Mesenchymal stem cell (in vitro differentiated cells and primary cell): ENCODE measurements around the gene KRT75.

Source experiments
- DNase-seq: peaks from one replicate; pipeline ENCODE4 v3.0.0-alpha.2; 2013
- H2AFZ ChIP-seq: one replicate; pipeline ENCODE4 v1.6.1; 2013; ENCODE audit warnings: low read depth, mild to moderate bottlenecking, control low read depth, inconsistent platforms, low read length, moderate library complexity
- H2AK5ac ChIP-seq: 2 replicates; pipeline ENCODE4 v1.6.1; 2013; ENCODE audit warnings: low read length, moderate library complexity, mild to moderate bottlenecking, inconsistent platforms; ENCODE audit not compliant: severe bottlenecking
- H2BK120ac ChIP-seq: one replicate; pipeline ENCODE4 v1.6.1; 2013; ENCODE audit warnings: low read depth, mild to moderate bottlenecking, inconsistent platforms, low read length, moderate library complexity
- H2BK12ac ChIP-seq, 2 experiments: one replicate each; pipeline ENCODE4 v1.6.1; 2013; ENCODE audit warnings: inconsistent platforms in 2 of 2, low read length in 2 of 2, mild to moderate bottlenecking in 2 of 2, moderate library complexity in 2 of 2, control low read depth in 1 of 2
- H2BK15ac ChIP-seq: one replicate; pipeline ENCODE4 v1.6.1; 2013; ENCODE audit warnings: mild to moderate bottlenecking, low read depth, inconsistent platforms; ENCODE audit not compliant: poor library complexity, severe bottlenecking
- H2BK5ac ChIP-seq: 2 replicates; pipeline ENCODE4 v1.6.1; 2013; ENCODE audit warnings: low read depth, mild to moderate bottlenecking, low read length, control low read depth, inconsistent platforms; ENCODE audit not compliant: poor library complexity, severe bottlenecking
- H3K14ac ChIP-seq, 2 experiments: one replicate each; pipeline ENCODE4 v1.6.1; 2013; ENCODE audit warnings: inconsistent platforms in 2 of 2, low read length in 2 of 2, control low read depth in 1 of 2, mild to moderate bottlenecking in 1 of 2, moderate library complexity in 1 of 2
- H3K18ac ChIP-seq, 2 experiments: one replicate each; pipeline ENCODE4 v1.6.1; 2013; ENCODE audit warnings: inconsistent platforms in 2 of 2, low read length in 2 of 2, control low read depth in 1 of 2, low read depth in 1 of 2, mild to moderate bottlenecking in 1 of 2
- H3K23ac ChIP-seq, 2 experiments: one replicate each; pipeline ENCODE4 v1.6.1; 2013; ENCODE audit warnings: inconsistent platforms in 2 of 2, low read length in 2 of 2, mild to moderate bottlenecking in 2 of 2, moderate library complexity in 2 of 2, control low read depth in 1 of 2
- H3K27ac ChIP-seq: 2 replicates; pipeline ENCODE4 v1.5.1; 2013; ENCODE audit warnings: mild to moderate bottlenecking, moderate library complexity, low read length, control low read depth, inconsistent platforms; ENCODE audit not compliant: poor library complexity, severe bottlenecking
- H3K27me3 ChIP-seq, 2 experiments: 2 replicates each; pipeline versions ENCODE4 v1.6.1 to v1.7.0; 2013; ENCODE audit warnings: low read length in 2 of 2, mild to moderate bottlenecking in 2 of 2, moderate library complexity in 2 of 2, control low read depth in 1 of 2, inconsistent platforms in 1 of 2; ENCODE audit not compliant: control insufficient read depth in 1 of 2, insufficient read depth in 1 of 2
- H3K36me3 ChIP-seq, 2 experiments: 2 replicates each; pipeline versions ENCODE4 v1.6.1 to v1.7.0; 2013; ENCODE audit warnings: low read length in 2 of 2, control low read depth in 1 of 2, inconsistent platforms in 1 of 2, low read depth in 1 of 2, mild to moderate bottlenecking in 1 of 2; ENCODE audit not compliant: insufficient read depth in 2 of 2, control insufficient read depth in 1 of 2
- H3K4ac ChIP-seq, 2 experiments: one replicate each; pipeline ENCODE4 v1.6.1; 2013; ENCODE audit warnings: inconsistent platforms in 2 of 2, low read length in 2 of 2, mild to moderate bottlenecking in 2 of 2, moderate library complexity in 2 of 2, control low read depth in 1 of 2, low read depth in 1 of 2
- H3K4me1 ChIP-seq: 2 replicates; pipeline ENCODE4 v1.6.1; 2013; ENCODE audit warnings: low read depth, low read length, control low read depth; ENCODE audit not compliant: control insufficient read depth, insufficient read depth
- H3K4me2 ChIP-seq: 2 replicates; pipeline ENCODE4 v1.6.1; 2013; ENCODE audit warnings: low read length, mild to moderate bottlenecking, inconsistent platforms; ENCODE audit not compliant: poor library complexity, severe bottlenecking
- H3K4me3 ChIP-seq, 2 experiments: 2 replicates each; pipeline versions ENCODE4 v1.5.1 to v1.7.0; 2013; ENCODE audit warnings: low read length in 2 of 2, mild to moderate bottlenecking in 2 of 2, control low read depth in 1 of 2, low read depth in 1 of 2; ENCODE audit not compliant: insufficient read depth in 1 of 2
- H3K79me1 ChIP-seq: replicated peaks from 2 replicates; pipeline ENCODE4 v1.6.1; 2013; ENCODE audit warnings: mild to moderate bottlenecking, control low read depth, low read length, inconsistent platforms; ENCODE audit not compliant: poor library complexity, severe bottlenecking
- H3K9ac ChIP-seq: 2 replicates; pipeline ENCODE4 v1.7.0; 2013; ENCODE audit warnings: mild to moderate bottlenecking, low read length, moderate library complexity
- H3K9me3 ChIP-seq: 2 replicates; pipeline ENCODE4 v1.7.0; 2013; ENCODE audit warnings: mild to moderate bottlenecking, low read length; ENCODE audit not compliant: control insufficient read depth
- H4K8ac ChIP-seq: one replicate; pipeline ENCODE4 v1.6.1; 2013; ENCODE audit warnings: inconsistent platforms, mild to moderate bottlenecking, low read length, moderate library complexity
- H4K91ac ChIP-seq: one replicate; pipeline ENCODE4 v1.6.1; 2013; ENCODE audit warnings: mild to moderate bottlenecking, low read length, inconsistent platforms
- WGBS: methylation state at CpG from one replicate; pipeline ENCODE4 v1.1.7; 2013; ENCODE audit warnings: mixed read lengths; 5-methylcytosine and 5-hydroxymethylcytosine counted together

KRT75 gene

GRCh38 chr12:52473768-52474167 is 39.6 kb upstream of the KRT75 start, which contains the start of gene KRT6C:
TSS of gene KRT6C (minus strand) at chr12:52473805. CDS start at chr12:52473737, 68 bp downstream.
- no peaks in the 10 kb centered on the region for H3K4me1 ChIP-seq
- DNase-seq = no peak
- H3K9ac ChIP-seq = no peak within 1 kb of the TSS
- no peak within 1 kb of the TSS for H3K23ac ChIP-seq
- no peak within 1 kb of the TSS for H3K14ac ChIP-seq
- no peak within 1 kb of the TSS for H2BK120ac ChIP-seq
- no peak within 1 kb of the TSS for H3K27ac ChIP-seq
- no peak within 1 kb of the TSS for H2BK15ac ChIP-seq
- no peak within 1 kb of the TSS for H2AFZ ChIP-seq
- H3K9me3 ChIP-seq = peaks cover 8% of the 10 kb centered on the region
- H4K91ac ChIP-seq = no peak within 1 kb of the TSS
- H3K18ac ChIP-seq = no peak within 1 kb of the TSS
- peaks cover 0 to 32% of the 10 kb centered on the region in 2 experiments for H3K27me3 ChIP-seq
- H2BK12ac ChIP-seq = no peak within 1 kb of the TSS
- H3K36me3 ChIP-seq = no peaks in the 10 kb centered on the region
- no peak within 1 kb of the TSS for H4K8ac ChIP-seq
- no peak within 1 kb of the TSS for H3K4me3 ChIP-seq
- H2BK5ac ChIP-seq = no peak within 1 kb of the TSS
- 91% methylated on average over 4 of the region's 4 CpGs for WGBS
- no peak within 1 kb of the TSS for H2AK5ac ChIP-seq
- H3K4ac ChIP-seq = no peak within 1 kb of the TSS
- no peak within 1 kb of the TSS for H3K4me2 ChIP-seq
- no peaks in the 10 kb centered on the region for H3K79me1 ChIP-seq

- Histone ChIP-seq H3K27me3 (peaks cover 0 to 38% of the 10 kb centered on the region in 2 experiments), H3K18ac (no peak overlapping the region)
- no peak for DNase-seq
These were observed 35.7 kb upstream of the KRT75 start for GRCh38 chr12:52469853-52470252.

GRCh38 chr12:52464897-52465296 is 30.7 kb upstream of the KRT75 start:
- H3K9ac ChIP-seq = no peak overlapping the region
- no peak overlapping the region for H3K4me3 ChIP-seq
- H3K27me3 ChIP-seq = peaks cover 0 to 43% of the 10 kb centered on the region in 2 experiments
- no peak overlapping the region for H2AK5ac ChIP-seq
- no peaks in the 10 kb centered on the region for H3K36me3 ChIP-seq
- H4K8ac ChIP-seq = no peak overlapping the region
- no peak overlapping the region for H3K27ac ChIP-seq
- no peaks in the 10 kb centered on the region for H3K79me1 ChIP-seq
- no peak overlapping the region for H3K4ac ChIP-seq
- H3K4me1 ChIP-seq = no peaks in the 10 kb centered on the region
- no peak for DNase-seq
- H2AFZ ChIP-seq = no peak overlapping the region
- H3K9me3 ChIP-seq = no peaks in the 10 kb centered on the region
- WGBS = 40% methylated on average over 2 of the region's 2 CpGs
- no peak overlapping the region for H4K91ac ChIP-seq
- no peak overlapping the region for H3K14ac ChIP-seq
- no peak overlapping the region for H3K18ac ChIP-seq
- H2BK120ac ChIP-seq = no peak overlapping the region
- no peak overlapping the region for H3K23ac ChIP-seq
- no peak overlapping the region for H2BK15ac ChIP-seq
- H3K4me2 ChIP-seq = no peak overlapping the region
- H2BK5ac ChIP-seq = no peak overlapping the region
- H2BK12ac ChIP-seq = no peak overlapping the region

More at GRCh38 chr12:52469853-52470252, 35.7 kb upstream of the KRT75 start:
- Histone ChIP-seq H3K9ac (no peak overlapping the region), H3K4me3 (no peak overlapping the region), H4K91ac (no peak overlapping the region), H3K4me2 (no peak overlapping the region), H3K9me3 (no peaks in the 10 kb centered on the region), H2AFZ (no peak overlapping the region), H2BK5ac (no peak overlapping the region), H3K27ac (no peak overlapping the region), H3K79me1 (no peaks in the 10 kb centered on the region), H3K23ac (no peak overlapping the region), H2BK12ac (no peak overlapping the region), H3K4ac (no peak overlapping the region), H3K14ac (no peak overlapping the region), H2BK15ac (no peak overlapping the region), H3K4me1 (no peaks in the 10 kb centered on the region), H2BK120ac (no peak overlapping the region), H3K36me3 (no peaks in the 10 kb centered on the region), H2AK5ac (no peak overlapping the region), H4K8ac (no peak overlapping the region)
- WGBS = 95% methylated on average over 3 of the region's 4 CpGs

- no peak for DNase-seq
- Histone ChIP-seq H2AK5ac (no peak overlapping the region), H2BK5ac (no peak overlapping the region)
These were observed 27.5 kb upstream of the KRT75 start for GRCh38 chr12:52461693-52462092.

More at GRCh38 chr12:52461693-52462092, 27.5 kb upstream of the KRT75 start:
- Histone ChIP-seq H3K9ac (no peak overlapping the region), H3K14ac (no peak overlapping the region), H3K4ac (no peak overlapping the region), H3K4me2 (no peak overlapping the region), H3K4me3 (no peak overlapping the region), H3K23ac (no peak overlapping the region), H4K8ac (no peak overlapping the region), H3K27me3 (peaks cover 0 to 33% of the 10 kb centered on the region in 2 experiments), H3K79me1 (no peaks in the 10 kb centered on the region), H2BK120ac (no peak overlapping the region), H2BK15ac (no peak overlapping the region), H3K27ac (no peak overlapping the region), H2BK12ac (no peak overlapping the region), H3K9me3 (no peaks in the 10 kb centered on the region), H2AFZ (no peak overlapping the region), H4K91ac (no peak overlapping the region), H3K36me3 (no peaks in the 10 kb centered on the region), H3K18ac (no peak overlapping the region), H3K4me1 (no peaks in the 10 kb centered on the region)
- 55% methylated on average over 5 of the region's 5 CpGs for WGBS
